GM21737 (cell line): Measurements from ENCODE around the gene C11orf52.
"Not testable (repeated sequence)": the region's sequence is repeated elsewhere in the genome, so short reads cannot be mapped to it uniquely, and the experiment has no call there.

ENCODE experiments used
- ATAC-seq: cut with Tn5 transposase; IDR thresholded peaks from one replicate; pipeline ENCODE4 v1.9.1; 2021; ENCODE audit warnings: mild to moderate bottlenecking, moderate library complexity; ENCODE audit not compliant: unreplicated experiment

The C11orf52 gene

DNA sequence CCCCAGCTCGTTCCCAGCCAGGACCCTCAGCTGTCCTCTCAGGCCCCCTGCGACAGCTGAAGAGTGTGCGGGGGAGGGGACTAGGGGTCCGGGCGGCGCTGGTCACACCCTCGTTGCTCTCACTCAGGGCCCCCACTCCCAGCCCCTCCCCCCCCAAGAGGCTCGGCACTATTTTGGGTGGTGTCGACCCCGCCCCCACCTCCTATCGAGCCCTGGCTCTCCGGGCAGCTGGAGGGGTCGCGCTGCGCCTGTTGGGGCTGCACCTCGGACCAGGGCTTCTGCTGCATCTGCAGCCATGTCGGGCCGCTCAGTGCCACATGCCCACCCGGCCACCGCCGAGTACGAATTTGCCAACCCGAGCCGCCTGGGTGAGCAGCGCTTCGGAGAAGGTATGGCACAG, 6.2 kb upstream of the C11orf52 start, which contains the start of gene HSPB2:
TSS of gene HSPB2 (plus strand) at position 200 of the 400 bp plus-strand sequence. CDS start at position 296, 96 bp downstream.
- ATAC-seq = no peak

DNA sequence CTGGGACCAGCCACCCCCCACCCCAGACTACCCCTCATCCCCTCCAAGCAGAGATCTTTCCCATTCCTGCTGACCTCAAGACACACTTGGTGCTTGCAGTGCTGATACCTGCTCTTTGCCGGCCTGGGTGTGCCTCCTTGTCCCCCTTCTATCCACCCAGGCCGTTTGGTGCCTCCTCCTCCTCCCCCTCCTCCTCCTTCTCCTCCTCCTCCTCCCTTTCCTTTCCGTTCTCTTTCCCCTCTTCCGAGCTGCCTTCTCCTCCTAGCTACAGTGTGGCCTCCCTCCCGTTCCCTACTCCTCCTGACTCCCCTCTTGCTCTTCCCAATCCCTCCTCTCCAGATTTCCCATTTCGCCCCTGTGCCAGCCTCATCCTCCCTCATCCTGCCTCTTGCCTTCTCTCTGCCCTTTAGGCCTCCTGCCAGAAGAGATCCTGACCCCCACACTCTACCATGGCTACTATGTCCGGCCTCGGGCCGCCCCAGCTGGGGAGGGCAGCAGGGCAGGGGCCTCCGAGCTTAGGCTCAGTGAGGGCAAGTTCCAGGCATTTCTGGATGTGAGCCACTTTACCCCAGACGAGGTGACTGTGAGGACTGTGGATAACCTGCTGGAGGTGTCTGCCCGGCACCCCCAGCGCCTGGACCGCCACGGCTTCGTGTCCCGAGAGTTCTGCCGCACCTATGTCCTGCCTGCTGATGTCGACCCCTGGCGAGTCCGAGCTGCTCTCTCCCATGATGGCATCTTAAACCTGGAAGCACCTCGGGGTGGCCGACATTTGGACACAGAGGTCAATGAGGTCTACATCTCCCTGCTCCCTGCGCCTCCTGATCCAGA, 5.5 kb upstream of the C11orf52 start:
- no peak for ATAC-seq

DNA sequence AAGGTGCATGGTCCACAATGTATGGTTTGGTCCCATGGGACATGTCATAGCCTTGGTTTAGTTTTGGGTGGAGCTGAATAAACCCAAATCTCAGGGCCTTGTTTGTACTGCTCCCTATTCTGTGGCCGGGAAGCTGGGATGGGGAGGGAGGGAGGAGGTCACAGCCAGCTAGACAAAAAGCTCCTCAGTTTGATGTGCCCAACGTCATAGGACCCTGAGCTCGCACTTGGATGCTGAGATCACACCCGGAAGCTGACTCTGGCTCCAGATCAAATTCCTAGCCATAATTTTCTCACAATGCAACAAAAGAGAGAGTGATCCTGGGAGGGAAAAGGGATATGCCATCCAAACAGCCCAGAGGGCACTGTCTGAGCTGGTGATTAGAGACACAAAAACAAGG, 4.7 kb upstream of the C11orf52 start:
- ATAC-seq = no peak

DNA sequence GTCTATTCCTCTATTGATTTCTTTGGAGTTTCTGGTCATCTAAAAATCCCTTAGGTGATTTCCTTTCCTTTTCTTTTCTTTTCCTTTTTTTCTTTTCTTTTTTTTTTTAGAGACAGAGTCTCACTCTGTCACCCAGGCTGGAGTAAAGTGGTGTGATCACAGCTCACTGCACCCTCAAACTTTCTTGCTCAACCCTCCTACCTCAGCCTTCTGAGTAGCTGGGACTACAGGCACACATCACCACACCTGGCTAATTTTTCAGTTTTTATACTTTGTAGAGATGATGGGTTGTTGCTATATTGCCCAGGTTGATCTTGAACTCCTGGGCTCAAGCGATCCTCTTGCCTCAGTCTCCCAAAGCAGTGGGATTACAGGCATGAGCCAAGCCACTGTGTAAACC, 1.9 kb upstream of the C11orf52 start:
- no peak for ATAC-seq

DNA sequence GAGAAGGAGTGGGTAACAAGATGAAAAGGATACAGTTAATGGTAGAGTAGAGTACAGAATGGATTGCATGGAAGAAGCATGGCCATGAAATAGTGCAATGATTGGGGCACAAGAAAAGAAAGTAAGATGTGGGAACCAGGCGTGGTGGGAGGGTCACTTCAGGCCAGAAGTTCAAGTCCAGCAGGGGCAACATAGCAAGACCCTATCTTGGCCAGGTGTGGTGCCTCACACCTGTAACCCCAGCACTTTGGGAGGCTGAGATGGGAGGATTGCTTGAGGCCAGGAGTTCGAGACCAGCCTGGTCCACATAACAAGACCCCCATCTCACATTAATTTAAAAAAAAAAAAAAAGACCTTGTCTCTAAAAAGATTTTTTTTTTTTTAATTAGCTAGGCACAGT, 1.4 kb upstream of the C11orf52 start:
- no peak for ATAC-seq

DNA sequence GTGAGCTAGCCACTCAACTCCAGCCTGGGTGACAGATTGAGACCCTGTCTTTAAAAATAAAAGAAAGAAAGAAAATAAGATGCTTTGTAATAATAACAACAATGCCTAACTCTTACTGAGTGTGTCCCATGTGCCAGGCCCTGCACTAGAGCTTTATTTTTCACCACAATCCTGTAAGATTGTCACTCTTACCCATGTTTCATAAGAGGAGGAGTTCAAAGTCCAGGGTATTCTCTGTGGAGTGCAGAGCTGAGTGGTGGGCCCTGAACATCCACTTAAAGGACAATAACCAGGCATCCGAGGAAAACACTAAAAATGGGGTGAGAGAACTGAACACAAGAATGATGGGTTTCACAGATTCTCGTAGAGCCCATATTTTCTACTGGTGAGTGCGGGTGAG, 925 bp upstream of the C11orf52 start:
- ATAC-seq = no peak

DNA sequence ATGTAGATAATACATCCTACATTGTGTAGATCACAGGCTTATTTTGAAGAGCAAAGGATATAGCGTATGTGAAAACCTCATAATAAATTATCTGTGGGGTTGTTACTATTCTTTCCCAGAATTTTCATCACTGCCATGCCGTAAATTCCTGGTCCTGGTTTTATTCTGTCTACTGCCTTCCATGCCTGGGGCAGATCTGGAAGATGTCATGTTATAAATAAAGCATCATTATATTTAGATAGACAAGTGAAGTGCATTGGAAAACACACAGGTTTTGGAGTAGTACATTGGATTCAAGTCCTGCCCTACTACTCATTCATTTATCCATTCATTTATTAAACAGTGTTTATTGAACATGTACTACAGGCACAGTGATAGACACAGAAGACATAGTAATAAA, 2.2 kb downstream of the C11orf52 start:
- ATAC-seq = no peak

DNA sequence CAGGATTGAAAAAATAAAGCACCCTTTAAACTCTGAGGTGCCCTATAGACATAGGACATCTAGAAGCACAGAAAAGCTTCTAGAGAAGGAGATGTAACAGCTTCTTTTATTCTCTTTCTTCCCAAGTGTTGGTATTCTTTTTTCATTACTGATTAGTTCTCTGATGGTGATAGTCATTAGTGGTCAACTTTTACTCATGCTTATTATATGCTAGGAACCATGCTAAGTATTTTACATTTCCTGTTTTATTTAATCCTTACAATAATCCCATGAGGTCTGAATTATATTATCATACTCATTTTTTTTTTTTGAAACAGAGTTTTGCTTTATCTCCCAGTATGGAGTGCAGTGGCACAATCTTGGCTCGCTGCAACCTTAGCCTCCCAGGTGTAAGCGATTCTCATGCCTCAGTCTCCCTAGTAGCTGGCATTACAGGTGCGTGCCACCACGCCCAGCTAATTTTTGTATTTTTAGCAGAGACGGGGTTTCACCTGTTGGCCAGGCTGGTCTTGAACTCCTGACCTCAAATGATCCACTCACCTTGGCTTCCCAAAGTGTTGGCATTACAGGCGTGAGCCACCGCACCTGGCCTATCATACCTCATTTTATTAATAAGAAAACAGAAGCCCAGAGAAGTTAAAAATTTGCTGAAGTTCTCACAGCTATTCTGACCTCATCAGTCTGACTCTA, 3.0 kb downstream of the C11orf52 start:
- no peak for ATAC-seq

DNA sequence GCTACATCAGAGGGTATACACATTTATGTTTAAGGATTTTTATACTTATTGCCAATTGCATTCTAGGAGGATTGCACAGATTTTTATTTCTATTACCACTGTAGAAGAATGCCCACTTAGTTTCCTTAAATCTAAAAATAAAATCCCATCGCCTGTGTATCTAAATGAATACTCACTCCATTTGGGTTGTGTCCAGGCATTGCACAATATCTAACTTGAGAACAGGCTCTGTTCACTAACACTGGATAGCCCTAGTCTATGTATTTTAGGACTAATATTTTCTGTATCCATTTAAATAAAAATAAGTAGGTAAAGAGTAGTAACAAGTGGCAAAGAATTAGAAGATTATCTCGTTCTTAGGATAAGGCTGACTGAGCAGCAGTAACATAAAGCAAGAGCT, 4.1 kb downstream of the C11orf52 start:
- no peak for ATAC-seq

DNA sequence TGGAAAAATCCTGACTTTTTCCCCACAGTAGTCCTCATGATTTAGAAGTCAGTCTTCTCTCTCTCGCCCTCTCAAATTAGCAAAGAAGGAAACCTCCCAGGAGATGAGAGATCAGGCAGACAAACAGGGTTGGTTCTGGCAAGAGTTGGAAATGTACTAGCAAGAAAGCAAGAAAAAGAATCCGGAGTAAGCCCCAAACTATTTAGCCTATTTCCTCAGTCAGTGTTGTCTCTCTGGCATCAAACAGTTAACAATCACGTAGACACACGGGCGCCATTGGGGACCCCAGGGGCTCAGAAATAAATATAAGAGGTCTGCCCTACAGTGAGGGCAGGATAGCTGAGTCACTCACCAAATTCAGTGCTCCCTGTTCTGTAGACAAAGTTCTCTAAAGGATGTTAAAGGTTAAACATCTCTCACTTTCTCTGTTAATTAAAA, 4.7 kb downstream of the C11orf52 start:
- ATAC-seq = no peak

DNA sequence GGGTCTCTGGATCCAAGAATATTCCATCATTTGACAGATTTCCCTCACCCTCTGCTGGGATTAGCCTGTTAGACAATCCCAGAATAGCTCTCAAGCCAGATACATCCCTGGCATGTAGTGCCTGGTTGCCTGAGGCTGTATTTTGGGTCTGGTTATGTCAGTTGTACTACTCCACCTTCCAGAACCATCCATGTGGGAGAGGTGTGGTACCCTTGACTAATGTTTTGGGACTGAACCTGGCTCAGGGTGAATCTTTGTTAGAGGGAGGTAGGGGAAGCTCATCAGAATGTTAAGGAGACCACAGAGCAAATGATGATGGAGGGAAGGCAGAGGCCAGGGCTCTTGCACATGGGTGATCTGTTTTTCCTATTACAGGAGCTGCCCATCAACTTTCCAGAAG, 5.2 kb downstream of the C11orf52 start:
- ATAC-seq = no peak

DNA sequence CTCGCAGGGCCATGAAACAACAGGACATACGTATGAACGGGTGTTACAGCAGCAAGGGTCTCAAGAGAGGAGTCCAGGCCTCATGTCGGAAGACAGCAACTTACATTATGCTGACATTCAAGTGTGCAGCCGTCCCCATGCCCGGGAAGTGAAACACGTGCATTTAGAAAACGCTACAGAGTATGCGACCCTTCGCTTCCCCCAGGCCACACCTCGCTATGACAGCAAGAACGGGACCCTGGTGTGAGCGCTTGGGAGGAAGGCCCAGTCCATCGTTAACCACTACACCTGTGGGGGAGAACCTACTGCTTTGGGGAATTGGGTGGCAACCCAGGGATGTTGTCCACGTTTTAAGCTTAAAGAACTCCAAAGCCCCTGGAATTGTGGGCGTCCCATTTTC, 7.2 kb downstream of the C11orf52 start:
- ATAC-seq = no peak

DNA sequence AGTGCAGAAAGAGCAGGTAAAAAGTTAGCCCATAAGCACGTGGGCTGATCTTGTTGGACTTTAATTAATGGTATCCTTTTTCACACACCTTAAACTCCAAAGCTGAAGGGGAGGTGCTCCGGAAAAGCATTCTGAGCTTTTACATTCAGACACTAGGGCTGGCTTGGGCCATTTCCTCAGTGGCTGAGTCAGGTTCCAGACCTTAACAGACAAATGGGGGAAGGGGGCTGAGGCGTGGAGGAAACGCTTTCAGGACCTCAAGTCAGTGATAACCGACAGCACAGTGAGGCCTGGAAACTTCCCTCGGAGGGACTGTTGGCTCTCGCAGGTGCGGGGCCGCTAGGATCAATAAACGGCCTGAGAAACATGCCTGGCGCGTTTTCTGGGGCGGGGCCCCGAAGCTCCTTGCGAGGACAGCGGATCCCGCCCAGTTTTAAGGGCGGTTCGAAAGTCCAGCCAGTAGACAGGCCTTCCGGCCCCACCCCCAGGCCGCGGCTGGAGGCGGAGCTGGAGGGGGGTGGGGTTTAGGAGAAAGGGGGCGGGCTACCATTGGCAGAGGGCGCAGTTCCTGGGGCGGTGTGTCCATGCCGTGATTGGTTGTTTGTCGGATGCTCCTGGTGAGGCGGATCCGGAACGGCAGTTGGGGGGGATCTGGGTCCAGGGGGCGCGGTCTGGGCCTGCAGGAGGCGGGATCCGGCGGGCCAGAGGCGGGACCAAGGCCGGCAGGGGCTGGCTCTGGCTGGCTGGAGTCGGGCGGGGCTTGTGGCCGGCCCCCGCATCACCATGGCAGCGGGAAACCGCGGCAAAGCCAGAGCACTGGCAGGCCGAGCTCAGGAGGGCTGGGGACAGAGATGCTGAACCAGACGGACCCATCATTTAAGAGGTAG, 8.0 kb downstream of the C11orf52 start:
- peak; percentile 90 for ATAC-seq

DNA sequence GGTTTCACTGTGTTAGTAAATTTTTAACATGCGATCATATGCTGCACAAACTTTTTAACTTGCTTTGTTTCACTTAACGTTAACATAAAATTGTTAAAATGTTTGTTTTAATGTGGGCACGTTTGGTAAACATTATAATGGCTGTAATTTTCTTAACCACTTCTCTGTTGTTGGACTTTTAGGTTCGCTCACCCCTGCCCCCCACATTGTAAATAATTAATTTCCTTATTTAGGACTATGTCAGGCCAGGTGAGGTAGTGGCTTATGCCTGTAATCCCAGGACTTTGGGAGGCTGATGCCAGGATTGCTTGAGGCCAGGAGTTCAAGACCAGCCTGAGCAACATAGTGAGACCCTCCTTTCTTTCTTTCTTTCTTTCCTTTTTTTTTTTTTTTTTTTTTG, 11.8 kb downstream of the C11orf52 start:
- no peak for ATAC-seq

DNA sequence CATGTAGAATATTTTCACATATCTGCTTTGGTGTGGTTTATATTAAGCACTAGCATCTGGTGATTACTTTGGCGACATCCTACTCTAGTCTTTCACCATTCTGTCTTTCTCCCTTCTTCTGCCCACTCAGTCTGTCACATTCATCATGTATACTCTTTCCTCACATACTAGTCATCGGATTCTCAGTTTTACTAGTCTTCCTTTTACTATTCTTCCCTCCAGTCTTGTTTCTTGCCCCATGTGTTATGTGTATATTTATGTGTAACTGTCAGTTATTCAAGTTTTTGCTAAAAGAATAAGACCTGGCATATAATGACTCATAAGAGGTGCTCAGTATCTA, 13.9 kb downstream of the C11orf52 start:
- ATAC-seq = no peak

DNA sequence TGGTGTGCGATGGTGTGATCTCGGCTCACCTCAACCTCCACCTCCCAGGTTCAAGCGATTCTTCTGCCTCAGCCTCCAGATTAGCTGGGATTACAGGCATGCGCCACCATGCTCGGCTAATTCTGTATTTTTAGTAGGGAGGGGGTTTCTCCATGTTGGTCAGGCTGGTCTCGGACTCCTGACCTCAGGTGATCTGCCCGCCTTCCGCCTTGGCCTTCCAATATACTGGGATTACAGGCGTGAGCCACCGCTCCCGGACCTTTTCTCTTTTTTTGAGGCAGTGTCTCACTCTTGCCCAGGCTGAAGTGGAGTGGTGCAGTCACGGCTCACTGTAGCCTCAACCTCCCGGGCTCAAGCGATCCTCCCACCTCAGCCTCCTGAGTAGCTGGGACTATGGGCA, 14.5 kb downstream of the C11orf52 start:
- not testable (repeated sequence) for ATAC-seq

DNA sequence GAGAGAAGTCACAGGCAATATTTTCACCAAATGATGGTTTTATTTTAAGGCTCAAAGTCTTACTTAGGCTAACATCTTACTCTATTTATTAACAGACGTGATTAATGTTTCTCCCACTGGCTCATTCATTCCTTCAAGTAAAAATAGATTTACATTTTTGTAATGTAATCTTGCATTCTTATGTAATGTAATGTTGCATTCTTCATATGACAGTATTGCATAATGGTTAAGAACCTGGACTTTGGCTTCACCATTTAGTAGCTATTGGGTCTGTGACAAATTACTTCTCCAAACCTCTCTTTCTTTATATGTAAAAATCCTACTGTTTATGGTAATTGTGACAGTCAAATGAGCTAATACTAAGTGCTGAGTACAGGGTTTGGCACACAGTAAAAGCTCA, 15.2 kb downstream of the C11orf52 start:
- ATAC-seq = no peak

DNA sequence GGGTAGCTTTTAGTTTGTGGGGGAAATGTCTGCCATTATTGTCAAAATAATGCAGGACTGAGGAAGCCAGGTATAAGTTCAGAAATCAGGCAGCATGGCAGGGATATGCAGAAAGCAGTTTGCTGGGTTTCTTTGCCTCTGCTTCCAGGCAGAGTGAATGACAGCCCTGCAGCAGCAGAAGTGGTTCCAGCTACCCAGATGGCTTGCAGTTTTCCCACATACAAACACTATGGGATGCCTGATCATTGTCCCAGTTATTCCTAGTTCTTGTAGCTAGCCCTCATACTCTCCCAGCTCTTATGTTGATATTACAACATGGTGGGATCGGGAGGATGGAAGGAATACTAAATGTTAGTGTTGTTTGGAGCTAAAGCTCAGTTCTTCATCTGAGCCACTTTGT, 15.6 kb downstream of the C11orf52 start:
- ATAC-seq = no peak

DNA sequence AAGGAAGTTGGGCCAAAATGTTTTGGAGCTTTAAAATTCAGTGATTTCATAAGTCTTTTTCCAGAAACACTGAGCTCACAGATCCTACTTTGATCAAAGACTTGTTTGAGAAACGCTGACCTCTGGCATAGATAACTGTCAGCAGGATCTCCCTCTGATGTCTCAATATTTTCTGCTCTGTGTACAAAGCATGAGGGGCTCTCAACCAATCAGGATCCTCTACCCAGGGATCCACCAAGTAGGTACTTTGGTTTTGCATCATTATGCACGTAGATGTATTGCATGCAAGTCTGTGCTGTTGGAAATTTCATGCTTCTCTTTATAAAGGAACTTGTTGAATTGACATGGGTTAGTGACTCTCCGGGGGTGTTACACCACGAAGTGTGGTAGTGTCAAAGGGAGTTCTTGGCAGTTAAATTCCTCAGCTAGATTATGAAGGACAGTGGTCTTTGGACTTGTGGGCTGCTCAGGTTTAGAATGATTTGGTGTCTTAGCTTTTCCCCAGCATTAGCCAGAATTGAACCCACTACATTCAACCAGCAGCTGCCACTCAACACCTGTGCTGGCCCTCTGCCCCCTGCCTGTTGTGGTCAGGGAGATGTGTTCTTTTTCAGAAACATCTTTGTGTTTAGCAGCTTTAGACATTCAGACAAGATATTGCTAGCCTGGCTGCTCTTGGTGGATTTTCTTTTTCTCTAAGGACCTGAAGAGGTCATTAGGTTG, 16.8 kb downstream of the C11orf52 start:
- no peak for ATAC-seq

DNA sequence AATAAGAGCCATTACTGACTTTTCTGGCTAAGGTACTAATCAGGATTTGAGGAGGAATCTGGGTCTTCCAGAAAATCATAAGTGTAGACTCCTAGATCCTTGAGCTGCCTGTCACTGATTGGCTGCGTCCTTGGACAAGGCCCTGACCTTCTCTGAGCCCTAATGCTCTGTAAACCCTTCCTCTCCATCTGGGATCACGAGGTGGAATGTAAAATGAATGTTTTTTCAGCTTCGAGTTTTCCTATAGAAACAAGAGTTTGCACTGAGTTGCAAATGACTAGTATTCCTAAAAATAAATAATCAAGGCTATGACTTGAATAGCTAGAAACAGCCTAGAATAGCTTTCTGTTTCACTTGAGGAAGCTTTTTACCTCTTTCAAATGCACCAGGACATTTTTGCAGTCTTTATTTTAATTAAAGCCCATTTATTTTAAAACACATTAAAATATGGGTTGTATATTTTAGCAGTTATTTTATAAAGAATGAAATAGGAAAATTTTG, 17.4 kb downstream of the C11orf52 start:
- no peak for ATAC-seq

DNA sequence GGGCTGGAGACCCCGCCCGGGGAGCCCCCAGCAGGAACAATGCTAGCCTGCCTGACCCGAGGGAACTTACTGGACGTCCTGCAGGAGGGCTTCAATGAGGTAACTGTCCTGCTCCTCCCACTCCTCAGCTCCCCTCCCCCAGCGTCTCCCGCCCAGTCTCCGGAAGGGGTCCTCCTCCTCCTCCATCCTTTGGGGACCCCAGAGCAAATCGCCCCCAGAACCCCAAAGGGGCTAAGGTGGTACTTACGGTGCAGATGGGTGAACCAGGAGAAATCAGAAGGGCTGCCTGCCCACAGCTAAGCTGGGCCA, 18.7 kb downstream of the C11orf52 start:
- ATAC-seq = no peak
